Mammary epithelial cell (primary cell): ENCODE data around the gene SNTG2.

ENCODE experiments used
- CTCF ChIP-seq, 2 donors: IDR thresholded peaks in 1 of 2; conservative IDR thresholded peaks in 1 of 2; 2 replicates each; pipeline ENCODE4 v1.5.1; 2011 to 2012; ENCODE audit warnings: inconsistent platforms in 2 of 2, low read length in 2 of 2, mild to moderate bottlenecking in 2 of 2, control low read depth in 1 of 2, low read depth in 1 of 2; ENCODE audit not compliant: insufficient read depth in 1 of 2; ENCODE audit errors: extremely low read depth in 1 of 2
- EZH2 ChIP-seq: IDR thresholded peaks from 2 replicates; pipeline ENCODE4 v1.6.1; 2012; ENCODE audit warnings: low read length, inconsistent platforms, borderline replicate concordance

GRCh38 chr2:1016500-1016899 is 65.9 kb downstream of the SNTG2 start:
- TF ChIP-seq CTCF (conservative IDR thresholded peaks at IDR 0.05 in 1 of 2, IDR thresholded peaks at IDR 0.05 in 1 of 2; ENCODE audit: extremely low read depth in 1 of 2, insufficient read depth in 1 of 2, low read depth in 1 of 2, low read length in 2 of 2) = no peak
- TF ChIP-seq EZH2 = no peak
